EH (cell line): ENCODE measurements around the gene ARMC2.
A peak's percentile ranks its signal among the peaks of the same experiment; 100 is the strongest.

Experiments used
- DNase-seq: peaks from one replicate; pipeline ENCODE4 v3.0.0-alpha.2; 2015; ENCODE audit warnings: low read depth

The ARMC2 gene

GRCh38 chr6:108988296-108988695 lies 140.1 kb downstream of the ARMC2 start:
- DNase-seq: no peak

DNA sequence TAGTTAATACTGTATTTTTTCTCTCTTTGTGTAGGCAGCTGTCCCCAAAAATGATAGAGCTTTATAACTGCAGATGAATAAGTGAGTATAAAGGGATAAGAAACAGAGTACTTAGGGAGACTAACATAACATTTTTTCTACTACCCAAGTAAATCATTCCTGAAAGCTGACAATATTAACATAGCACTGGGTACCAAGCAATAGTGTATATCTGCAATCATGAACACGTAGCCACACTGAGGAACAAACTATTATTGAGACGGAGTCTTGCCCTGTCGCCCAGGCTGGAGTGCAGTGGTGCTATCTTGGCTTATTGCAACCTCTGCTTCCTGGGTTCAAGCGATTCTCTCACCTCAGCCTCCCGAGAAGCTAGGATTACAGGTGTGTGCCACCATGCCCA lies 140.5 kb downstream of the ARMC2 start:
- no peak for DNase-seq

- DNase-seq: no peak
Observed at GRCh38 chr6:108989700-108990099, 141.5 kb downstream of the ARMC2 start.

DNA sequence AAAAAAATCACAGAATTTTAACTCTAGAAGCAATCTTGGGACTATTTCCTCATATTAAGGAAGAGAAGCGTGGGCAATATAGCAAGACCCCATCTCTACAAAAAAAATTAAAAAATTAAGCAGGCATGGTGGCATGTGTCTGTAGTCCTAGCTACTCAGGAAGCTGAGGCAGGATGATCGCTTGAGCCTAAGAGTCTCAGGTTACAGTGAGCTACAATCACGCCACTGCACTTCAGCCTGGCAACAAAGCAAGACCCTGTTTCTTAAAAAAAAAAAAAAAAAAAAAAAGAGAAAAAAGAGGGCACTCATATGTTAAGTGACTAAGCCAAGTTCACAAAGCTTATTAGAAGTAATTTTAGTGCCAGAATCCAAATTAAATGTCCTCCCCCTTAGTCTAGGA lies 145.7 kb downstream of the ARMC2 start:
- DNase-seq: no peak

- DNase-seq: no peak
Observed at GRCh38 chr6:108995296-108995695, 147.1 kb downstream of the ARMC2 start.

- peak; percentile 15 for DNase-seq
Observed at GRCh38 chr6:108996208-108996607, 148.0 kb downstream of the ARMC2 start.

DNA sequence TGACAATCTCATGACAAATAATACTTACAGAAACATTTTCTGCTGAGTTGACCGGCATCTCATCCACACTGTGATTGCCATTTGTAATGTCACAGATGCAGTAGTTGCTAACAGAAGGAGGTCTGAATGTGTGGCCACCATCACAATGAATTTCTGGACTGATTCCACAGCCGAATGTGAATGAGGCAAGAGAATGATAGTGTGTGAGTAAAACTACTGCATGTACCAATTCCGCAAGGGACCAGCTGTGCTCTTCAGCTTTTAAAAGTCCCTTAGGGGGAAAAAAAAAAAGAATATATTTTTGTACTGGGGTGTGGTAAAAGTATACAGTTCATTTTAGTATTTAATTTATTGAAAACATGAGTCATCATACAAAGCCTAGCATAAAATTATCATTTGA lies 150.3 kb downstream of the ARMC2 start:
- no peak for DNase-seq

DNA sequence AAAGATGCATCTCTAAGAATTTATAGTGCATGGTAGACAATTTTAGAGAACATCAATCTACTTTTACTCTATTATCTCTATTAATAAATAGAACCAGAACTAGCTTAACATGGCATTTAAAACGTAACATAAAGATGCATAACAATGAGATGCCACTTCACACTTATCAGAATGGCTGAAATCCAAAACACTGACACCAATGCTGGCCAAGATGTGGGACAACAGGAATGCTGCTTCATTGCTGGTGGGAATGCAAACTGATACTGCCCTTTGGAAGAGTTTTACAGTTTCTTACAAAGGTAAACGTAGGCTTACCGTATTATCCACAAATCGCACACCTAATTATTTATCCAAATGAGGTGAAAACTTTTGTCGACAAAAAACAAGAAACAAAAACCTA lies 151.2 kb downstream of the ARMC2 start:
- no peak for DNase-seq

DNA sequence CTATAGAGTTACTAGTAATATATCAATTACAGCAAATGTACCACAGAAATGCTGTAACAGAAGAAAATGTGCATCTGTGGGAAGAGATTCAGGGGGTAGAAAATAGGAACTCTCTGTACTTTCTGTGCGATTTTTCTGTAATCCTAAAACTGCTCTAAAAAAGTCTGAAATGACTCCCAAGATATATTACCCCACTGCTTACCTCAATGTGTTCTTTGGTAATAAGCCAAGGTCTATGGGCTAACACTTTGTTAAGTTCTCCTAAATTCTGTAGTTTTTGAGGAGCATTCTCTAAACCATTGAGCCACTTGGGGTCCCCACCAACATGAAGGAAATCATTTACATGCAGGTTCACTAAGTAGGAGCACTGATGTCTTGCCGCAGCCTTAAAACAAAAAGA lies 152.1 kb downstream of the ARMC2 start:
- no peak for DNase-seq

DNA sequence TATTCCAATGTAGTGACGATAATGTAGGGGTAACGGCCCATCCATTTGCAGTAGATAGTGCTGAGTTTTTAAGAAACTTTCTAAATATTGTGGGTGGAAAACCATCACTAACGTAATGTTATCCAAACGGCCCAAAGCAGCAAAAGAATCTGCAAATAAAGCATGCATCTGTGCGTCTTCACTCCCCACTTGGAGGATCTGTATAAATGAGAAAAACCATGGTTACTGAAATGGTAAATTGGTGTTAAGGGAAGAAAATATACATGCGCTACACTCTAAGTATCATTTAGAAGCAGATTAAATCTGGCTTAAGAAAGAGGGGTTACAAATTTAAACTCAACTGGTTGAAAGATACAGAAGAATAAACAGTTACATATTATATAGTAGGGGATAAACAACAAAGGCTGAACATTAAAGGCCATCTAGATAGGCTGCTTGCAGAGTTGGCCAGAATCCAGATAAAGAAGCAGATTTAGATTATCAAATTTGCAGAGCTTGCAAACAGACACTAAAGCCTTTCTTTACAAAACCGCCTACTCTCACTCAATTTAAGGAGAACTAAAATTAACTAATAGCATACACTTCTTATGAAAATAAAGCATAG lies 153.2 kb downstream of the ARMC2 start:
- DNase-seq: no peak

- peak; percentile 25 for DNase-seq
Observed at GRCh38 chr6:109002051-109002697, 154.0 kb downstream of the ARMC2 start.

DNA sequence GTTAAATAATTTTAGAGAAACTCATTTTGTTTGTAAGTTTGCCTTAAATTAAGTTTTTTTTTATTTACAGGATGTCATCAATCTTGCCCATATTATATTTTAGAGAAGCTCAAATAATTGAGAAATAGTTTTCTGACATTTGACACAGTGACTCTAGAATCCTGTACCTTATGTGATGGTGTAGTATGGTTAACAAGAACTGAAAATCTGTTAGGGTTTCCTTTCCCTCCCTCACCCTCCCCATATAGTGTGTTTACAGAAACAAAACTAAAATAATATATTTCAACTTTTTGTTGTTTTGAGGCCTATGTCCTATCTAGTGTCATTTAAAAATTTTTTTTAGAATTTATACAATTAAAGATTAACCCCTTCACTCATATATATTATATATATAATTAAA lies 154.7 kb downstream of the ARMC2 start:
- DNase-seq: no peak

DNA sequence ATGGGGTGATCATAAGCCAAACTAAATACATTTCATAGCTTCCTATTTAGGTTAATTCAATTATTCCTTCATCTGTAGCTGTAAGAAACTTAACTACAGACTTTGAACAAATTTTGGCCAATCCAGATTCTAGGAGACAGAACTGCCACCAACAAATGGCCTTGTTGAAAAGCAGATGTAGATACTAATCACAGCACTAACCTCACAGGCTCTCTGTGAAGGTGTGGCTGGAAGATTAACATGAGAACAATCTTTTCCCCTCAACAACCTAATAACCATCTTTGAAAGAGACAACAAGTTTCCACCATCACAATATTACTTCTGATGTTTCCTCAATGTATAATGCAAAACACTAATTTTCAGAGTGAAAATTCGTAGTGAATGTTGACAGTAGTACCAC lies 158.6 kb downstream of the ARMC2 start:
- DNase-seq: no peak

DNA sequence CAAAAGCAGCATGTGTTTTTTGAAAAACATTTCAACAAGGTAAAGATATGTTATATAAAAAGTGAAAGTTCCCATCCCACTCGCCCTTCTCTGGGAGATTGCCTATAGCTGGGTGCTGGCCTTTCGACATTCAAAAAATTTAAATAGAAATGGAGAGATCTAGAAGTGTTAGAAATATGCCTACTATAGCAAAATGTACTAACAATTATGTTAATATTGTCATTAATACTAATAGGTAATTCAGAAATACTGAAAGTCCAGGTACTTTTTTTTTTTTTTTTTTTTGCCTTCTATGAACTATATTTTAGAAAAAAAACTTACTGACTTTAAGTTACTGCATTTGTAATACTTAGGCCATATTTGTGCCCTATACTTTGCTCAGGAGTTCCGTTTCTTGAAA lies 159.3 kb downstream of the ARMC2 start:
- no peak for DNase-seq

- no peak for DNase-seq
Observed at GRCh38 chr6:109008054-109008453, 159.8 kb downstream of the ARMC2 start.

GRCh38 chr6:109008537-109009235 lies 160.5 kb downstream of the ARMC2 start:
- peak; percentile 53 for DNase-seq

- DNase-seq: peak; percentile 87
Observed at GRCh38 chr6:109009236-109009961, 161.2 kb downstream of the ARMC2 start.

- no peak for DNase-seq
Observed at GRCh38 chr6:109009962-109010704, 161.9 kb downstream of the ARMC2 start.

DNA sequence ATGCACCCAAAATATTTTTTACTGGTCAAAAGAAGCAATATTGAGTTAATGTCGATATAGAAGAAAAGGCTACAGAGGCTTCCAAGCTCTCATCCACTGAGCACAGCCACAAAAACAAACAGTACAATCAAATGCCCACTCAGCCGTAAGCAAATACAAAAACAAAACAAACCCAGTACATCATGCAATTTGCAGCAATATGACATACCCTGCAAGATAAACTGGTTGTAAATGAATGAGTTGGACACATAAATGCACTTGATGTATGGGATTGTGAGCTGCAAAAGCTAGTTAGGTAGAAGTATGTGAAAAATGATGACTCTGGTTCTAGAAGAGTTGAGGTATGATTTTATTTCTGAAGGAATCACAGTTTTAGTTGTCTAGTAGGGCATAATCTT lies 162.5 kb downstream of the ARMC2 start:
- no peak for DNase-seq

- no peak for DNase-seq
Observed at GRCh38 chr6:109013656-109014305, 165.6 kb downstream of the ARMC2 start.

GRCh38 chr6:109014606-109015005 lies 166.4 kb downstream of the ARMC2 start:
- DNase-seq: no peak

GRCh38 chr6:109015176-109015575 lies 167.0 kb downstream of the ARMC2 start:
- no peak for DNase-seq
